Central memory CD4-positive, alpha-beta T cell (primary cell): Measurements from ENCODE around the gene ASXL1.
A peak's percentile ranks its signal among the peaks of the same experiment; 100 is the strongest.

Experiments
- DNase-seq: peaks from one replicate; pipeline ENCODE4 v3.0.0; 2022

ASXL1 gene

DNA sequence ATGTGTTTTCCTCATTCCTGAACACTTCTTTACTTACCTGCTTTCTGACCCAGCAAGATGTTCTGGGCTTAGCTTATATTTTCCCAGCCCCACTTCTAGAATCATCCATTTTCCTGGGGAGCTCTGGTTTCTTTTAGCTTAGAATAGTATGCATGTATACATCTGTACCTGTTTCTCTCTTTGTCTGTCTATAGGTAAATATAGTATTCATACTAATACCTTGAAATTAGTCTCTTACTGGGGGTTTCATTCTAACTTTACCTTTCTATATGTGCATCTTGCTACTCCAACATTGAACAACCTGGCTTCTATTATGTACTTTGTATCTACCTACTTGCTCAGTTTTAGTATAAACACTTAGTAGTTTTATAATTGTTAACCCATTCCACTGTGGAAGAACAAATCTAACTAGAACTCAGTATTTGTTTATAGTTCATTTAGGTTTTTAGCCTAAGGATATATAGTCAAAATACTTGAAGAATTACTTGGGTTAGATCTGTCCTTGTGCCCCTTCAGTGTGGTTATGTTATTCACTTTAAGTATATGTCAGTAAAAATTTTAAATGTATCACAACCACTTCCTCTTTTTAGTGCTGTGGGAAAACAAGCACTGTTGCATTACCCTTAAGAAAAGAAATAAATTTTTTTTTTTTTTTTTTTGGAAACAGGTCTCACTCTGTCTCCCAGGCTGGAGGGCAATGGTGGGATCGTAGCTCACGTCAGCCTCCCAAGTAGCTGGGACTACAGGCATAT, 54.0 kb downstream of the ASXL1 start:
- DNase-seq = no peak

DNA sequence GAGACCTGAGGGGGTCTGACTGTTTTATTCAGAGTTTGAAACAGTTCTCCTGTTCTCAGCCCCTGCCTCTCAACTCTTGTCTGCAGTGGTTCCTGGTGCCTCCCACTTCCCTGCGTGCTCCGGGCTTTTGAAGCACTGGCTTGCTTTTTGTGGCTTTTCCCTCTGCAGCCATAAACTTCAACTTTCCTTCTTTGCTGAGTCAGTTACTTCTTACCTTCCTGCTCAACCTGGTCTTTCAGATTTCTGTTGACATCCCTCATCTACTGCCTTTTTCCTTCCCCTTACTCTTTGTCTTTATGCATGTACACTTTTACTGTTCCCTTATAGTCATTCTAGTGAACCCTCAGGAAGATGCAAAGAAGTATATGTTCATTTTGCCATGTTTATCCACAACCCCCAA, 57.4 kb downstream of the ASXL1 start:
- DNase-seq = no peak

DNA sequence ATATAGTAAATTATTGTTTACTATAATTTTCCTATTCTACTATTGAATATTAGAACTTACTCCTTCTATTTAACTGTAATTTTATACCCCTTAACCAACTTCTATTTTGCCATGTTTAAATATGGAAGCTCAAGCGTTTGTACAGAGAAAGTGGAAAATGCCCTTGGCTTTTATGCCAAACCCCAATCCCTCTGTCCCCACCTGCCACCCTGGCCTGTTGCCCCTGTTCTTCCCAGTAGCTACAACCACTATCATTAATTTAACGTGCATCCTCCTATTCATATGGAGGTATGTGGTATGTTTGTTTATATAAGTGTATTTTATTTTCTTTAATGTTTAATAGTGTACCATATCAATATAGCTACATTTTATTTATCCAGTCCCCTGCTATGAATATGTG, 58.1 kb downstream of the ASXL1 start:
- no peak for DNase-seq

DNA sequence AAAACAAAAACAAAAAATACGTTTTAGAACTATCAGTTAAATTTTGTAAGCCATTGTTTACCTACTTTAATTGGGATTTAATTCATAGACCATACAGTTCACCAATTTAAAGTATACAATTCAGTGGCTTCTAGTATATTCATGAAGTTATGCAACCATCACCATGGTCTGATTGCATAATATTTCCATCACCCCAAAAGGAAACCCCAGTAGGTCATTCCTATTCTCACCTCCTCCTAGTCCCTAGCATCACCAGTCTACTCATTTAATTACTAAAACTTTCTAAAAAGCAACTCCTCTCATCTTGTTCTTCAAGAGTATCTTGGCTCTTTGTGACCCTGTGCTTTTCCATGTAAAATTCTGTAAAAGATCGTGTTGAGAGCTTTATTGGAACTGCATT, 60.2 kb downstream of the ASXL1 start:
- no peak for DNase-seq

DNA sequence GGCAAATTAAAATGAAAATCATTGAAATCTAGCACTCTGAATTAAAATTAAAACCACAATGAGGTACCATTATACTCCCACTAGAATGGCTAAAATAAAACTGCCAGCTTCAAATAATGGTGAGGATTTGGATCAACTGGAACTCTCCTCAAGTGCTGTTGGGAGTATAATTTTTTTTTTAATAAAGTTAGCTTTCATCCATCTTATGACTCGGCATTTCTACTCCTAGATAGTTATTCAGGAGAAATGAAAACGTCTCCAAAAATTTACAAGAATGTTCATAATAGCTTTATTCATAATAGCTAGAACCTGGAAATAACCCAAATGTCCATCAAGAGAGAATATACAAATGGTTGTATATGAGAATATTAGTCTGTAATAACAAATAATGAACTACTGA, 63.2 kb downstream of the ASXL1 start:
- DNase-seq = no peak

DNA sequence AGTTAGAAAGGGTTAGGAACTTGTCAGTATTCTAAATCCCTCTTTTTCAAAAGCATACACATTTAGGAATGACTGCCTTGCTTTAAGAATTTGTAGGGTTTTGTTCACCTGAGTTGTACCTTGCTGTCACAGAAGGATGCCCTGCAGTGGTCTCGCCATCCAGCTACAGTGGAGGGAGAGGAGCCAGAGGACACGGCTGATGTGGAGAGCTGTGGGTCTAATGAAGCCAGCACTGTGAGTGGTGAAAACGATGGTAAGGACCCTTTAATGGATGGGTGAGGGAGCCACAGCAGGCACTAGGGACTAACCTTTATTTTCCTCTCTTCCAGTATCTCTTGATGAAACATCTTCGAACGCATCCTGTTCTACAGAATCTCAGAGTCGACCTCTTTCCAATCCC, 69.9 kb downstream of the ASXL1 start:
- no peak for DNase-seq

DNA sequence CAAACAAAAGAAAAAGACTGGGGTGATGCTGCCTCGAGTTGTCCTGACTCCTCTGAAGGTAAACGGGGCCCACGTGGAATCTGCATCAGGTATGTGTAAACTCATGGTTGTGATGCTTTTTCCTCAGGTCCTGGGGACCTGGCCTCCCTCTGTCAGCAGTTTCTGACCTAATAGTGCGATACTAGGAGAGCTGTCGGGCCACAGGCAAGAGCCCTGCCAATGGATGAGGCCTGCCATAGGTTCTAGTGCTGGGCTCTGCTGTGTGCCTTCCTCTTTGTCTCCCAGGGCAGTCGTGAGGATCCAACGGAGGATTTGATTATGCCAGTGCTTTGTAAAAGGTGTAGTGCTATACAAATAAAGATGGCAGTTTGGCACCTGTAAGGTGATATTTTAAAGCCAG, 71.2 kb downstream of the ASXL1 start:
- no peak for DNase-seq

DNA sequence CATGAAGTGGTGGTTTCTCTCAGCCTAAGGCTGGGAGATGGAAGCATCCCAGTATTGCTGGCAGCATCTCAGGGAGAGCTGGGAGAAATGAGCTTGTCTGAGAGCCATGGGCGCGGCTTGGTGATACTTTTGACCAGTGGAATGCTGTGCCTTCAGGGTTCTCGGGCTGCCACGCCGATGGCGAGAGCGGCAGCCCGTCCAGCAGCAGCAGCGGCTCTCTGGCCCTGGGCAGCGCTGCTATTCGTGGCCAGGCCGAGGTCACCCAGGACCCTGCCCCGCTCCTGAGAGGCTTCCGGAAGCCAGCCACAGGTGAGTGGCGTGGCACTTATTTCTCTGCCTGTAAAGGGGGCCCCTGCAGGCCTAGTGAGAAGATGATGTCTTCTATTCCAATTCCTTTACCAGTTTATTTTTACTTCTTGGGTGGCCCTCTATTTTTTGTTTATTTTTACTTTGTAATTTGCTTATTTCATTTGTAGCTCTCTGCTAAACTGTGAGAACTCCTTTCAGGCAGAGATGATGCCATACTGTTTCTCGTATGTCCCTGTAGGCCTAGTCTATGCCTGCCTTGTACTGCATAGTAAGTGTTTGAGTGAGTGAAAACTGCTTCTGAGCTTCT, 71.7 kb downstream of the ASXL1 start:
- no peak for DNase-seq

DNA sequence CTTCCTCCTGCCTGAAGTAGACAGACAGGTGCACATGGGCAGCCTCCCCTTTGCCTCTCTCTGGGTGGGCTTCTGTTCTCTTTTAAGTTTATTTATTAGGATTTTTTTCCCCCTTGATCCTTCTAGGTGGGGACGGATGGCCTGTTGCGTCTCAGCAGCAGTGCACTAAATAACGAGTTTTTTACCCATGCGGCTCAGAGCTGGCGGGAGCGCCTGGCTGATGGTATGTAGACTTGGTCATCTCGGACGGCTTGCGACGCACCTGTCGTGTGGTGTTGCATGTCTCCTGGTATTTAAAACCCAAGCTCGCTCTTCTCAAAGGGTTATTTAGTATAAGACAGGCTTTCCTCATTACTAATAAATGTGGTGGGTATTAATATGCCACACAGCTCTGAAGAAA, 73.3 kb downstream of the ASXL1 start:
- no peak for DNase-seq

DNA sequence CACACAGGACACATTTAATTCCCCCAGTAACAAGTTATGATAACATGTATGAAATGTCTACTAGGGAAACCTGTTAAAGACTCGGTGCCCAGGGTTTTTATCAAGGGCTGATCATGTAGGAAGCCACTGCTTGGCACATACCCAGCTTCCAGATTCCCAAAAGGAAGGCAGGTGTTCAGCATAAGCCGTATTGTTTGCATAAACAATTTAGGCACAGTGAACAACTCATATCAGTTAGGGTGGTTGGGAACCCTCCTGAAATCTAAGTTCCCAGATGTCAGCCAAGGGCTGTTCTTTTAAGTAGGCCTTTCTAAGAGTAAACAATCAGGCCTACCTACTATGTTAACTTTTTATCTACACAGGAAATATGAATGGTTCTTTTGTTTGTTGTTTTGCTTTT, 74.1 kb downstream of the ASXL1 start:
- no peak for DNase-seq

DNA sequence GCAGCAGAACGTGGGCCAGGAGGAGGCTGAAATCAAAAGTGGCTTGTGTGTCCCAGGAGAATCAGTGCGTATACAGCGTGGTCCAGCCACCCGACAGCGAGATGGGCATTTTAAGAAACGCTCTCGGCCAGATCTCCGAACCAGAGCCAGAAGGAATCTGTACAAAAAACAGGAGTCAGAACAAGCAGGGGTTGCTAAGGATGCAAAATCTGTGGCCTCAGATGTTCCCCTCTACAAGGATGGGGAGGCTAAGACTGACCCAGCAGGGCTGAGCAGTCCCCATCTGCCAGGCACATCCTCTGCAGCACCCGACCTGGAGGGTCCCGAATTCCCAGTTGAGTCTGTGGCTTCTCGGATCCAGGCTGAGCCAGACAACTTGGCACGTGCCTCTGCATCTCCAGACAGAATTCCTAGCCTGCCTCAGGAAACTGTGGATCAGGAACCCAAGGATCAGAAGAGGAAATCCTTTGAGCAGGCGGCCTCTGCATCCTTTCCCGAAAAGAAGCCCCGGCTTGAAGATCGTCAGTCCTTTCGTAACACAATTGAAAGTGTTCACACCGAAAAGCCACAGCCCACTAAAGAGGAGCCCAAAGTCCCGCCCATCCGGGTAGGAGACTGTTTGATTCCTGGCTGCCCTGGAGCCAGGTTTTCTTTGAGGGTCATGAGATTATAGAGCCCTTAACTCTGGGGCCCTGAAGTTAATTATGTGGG, 75.3 kb downstream of the ASXL1 start:
- no peak for DNase-seq

DNA sequence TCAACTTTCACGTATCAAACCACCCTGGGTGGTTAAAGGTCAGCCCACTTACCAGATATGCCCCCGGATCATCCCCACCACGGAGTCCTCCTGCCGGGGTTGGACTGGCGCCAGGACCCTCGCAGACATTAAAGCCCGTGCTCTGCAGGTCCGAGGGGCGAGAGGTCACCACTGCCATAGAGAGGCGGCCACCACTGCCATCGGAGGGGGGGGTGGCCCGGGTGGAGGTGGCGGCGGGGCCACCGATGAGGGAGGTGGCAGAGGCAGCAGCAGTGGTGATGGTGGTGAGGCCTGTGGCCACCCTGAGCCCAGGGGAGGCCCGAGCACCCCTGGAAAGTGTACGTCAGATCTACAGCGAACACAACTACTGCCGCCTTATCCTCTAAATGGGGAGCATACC, 76.3 kb downstream of the ASXL1 start:
- DNase-seq = no peak

DNA sequence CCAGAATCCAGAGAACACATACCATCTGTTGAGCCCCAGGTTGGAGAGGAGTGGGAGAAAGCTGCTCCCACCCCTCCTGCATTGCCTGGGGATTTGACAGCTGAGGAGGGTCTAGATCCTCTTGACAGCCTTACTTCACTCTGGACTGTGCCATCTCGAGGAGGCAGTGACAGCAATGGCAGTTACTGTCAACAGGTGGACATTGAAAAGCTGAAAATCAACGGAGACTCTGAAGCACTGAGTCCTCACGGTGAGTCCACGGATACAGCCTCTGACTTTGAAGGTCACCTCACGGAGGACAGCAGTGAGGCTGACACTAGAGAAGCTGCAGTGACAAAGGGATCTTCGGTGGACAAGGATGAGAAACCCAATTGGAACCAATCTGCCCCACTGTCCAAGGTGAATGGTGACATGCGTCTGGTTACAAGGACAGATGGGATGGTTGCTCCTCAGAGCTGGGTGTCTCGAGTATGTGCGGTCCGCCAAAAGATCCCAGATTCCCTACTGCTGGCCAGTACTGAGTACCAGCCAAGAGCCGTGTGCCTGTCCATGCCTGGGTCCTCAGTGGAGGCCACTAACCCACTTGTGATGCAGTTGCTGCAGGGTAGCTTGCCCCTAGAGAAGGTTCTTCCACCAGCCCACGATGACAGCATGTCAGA, 77.4 kb downstream of the ASXL1 start:
- DNase-seq = no peak

DNA sequence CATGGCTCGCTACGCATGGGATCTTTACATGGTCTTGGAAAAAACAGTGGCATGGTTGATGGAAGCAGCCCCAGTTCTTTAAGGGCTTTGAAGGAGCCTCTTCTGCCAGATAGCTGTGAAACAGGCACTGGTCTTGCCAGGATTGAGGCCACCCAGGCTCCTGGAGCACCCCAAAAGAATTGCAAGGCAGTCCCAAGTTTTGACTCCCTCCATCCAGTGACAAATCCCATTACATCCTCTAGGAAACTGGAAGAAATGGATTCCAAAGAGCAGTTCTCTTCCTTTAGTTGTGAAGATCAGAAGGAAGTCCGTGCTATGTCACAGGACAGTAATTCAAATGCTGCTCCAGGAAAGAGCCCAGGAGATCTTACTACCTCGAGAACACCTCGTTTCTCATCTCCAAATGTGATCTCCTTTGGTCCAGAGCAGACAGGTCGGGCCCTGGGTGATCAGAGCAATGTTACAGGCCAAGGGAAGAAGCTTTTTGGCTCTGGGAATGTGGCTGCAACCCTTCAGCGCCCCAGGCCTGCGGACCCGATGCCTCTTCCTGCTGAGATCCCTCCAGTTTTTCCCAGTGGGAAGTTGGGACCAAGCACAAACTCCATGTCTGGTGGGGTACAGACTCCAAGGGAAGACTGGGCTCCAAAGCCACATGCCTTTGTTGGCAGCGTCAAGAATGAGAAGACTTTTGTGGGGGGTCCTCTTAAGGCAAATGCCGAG, 78.2 kb downstream of the ASXL1 start:
- no peak for DNase-seq

DNA sequence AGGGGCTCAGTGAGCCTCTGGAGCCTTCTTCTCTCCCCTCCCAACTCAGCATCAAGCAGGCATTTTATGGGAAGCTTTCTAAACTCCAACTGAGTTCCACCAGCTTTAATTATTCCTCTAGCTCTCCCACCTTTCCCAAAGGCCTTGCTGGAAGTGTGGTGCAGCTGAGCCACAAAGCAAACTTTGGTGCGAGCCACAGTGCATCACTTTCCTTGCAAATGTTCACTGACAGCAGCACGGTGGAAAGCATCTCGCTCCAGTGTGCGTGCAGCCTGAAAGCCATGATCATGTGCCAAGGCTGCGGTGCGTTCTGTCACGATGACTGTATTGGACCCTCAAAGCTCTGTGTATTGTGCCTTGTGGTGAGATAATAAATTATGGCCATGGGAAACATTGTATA, 78.8 kb downstream of the ASXL1 start:
- DNase-seq = no peak

DNA sequence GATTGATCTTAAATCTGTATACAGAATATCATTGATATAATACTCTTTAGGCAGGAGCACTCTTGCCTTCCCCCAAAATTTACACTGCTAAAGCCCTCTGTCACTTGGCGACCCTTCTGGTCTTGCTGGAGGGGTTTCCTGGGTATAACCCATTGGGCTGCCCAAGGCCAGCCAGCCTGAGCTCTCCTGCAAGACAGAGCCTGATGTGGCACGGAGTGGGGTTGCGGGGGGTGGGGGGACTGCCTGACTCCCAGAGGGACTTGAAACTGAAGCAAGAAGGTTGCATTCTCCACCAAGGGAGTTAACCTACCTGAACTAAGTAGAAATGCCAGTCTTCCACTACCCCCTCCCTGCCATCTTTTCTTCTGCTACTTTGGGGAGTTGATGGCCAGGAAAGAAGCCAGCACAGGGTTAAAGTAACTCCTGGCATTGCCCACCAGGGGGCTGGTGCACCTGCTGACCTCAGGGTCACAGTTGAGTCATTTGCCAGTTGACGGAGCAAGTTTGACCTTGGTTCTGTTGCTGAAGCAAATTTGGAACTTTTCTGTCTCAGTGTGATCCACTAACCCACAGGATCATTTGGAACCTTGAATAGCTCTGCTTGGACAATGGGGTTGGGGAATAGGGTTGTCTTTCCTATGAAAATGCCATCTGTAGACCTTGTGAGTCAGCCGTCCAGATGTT, 79.4 kb downstream of the ASXL1 start:
- peak; percentile 12 for DNase-seq

DNA sequence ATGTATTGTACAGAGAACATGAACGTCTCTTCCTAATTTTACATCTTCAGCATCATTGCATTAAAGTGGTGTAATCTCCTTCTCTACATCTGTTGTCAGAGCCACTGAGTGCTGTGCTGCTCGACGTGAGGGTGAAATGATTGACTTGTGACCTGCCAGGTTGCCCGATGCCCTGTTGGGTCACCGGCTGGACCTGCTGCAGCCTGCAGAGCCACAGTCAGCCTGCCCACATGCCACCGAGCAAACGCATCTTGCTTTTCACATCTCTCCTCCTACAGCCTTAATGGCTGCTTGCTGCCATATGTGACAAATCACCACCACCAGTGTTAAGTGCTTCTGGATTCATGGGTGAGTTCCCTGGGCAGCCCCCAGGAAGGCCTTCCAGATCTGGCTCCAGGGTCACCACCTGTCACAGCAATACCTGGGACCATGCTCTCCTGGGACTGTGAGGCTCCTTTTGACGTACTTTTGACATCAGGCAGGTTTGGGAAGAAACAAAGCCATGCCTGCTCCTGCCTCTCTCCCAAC, 80.3 kb downstream of the ASXL1 start:
- DNase-seq = no peak

DNA sequence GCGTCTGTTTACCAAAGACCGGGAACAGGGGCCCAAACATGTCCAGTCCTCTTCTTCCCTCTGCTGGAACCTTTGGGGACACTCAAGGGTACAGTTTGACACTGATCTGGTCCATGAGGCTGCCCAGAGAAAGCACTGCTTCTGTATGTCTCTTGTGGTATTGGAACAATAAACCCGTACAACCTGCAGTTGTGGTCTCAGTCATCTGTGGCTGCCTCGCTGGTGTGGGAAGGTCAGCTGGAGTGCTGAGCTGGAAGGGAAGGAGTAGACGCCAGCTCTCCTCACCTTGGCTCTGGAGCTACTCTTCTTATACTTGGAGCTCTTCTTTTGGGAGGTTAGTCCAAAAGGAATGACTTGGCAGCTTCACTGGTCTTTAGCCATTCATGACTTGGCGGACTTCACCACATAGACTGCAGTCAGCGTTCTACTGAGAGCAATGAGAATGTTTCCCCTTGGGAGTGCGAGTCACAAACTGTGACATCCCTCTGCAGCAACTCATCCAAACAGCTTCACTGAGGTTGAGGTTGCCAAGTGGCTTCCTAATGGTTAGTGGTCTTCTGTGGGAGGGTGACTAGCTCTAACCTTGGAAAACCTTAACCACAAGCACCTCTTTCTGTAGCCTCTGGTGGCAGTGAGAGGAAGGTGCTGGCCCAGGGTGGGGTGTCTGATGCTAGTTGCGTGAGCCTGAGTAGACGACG, 81.2 kb downstream of the ASXL1 start:
- no peak for DNase-seq

DNA sequence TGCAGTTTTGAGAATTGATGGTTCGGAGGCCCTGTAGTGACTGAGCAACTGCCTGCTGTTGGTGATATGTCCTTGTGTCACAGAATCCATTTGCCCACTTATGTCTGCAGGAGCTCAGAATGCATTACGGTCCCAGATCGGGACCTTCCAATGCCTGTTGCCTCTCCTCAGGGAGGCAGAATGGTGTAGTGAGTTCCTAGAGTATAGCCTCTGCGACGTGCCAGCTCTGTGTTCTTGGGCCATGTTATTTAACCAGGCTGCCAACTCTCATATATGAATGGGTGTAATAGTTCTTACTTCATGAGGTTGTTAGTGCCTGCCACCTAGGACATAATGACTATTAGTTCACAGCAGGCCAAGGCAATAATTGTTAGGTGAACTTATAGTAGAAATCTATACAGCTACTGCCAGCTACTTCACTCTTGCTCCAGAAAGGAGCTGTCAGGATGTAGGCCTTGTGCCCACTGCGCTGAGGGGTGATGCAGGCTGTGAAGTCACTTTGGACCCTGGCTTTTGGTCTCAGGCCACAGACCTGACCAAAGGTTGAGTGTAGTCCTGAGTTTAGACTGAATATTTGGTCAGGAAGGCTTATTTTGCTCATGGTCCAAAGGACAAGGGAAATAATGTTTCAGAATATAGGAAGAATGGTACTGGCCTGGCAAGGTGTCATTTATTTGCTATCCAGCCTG, 82.1 kb downstream of the ASXL1 start:
- no peak for DNase-seq

DNA sequence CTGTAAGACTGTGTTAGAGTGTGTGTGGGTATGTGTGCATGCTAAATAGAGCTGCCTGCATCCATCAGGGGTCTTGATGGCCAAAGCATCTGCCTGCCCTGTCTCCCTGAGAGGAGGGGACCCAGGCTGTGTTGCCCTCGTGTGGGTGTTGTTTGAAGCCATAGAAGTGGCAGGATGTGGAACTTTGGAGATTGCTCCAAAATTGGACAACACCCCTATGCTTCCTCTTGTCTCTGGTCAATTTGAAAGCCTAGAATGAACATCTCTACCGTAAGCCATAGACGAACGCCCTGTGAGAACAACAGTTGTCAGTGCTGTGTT, 82.6 kb downstream of the ASXL1 start:
- DNase-seq = no peak

DNA sequence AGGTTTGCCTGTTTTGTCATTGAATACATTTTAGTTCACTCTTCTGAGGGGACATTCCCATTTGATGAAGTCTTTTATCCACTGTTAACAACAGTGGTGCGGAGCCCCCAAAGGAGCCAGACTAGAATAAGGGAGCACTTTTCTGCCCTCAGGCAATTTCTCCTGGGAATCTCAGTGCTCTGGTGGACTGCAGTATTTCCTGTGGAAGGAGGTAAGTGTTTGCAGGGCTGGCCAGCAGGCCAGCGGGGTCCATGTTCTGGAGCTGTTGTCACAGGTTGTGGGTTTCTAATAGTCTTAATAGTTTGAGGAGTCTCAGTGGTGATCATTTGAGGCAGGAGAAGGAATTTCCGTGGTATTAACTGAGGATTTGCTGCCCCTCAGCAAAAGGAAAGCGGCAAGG, 83.5 kb downstream of the ASXL1 start:
- no peak for DNase-seq
